Activated CD8-positive, alpha-beta memory T cell treated with anti-CD3 and anti-CD28 coated beads for 1 hour (primary cell): ENCODE measurements around the gene C1orf198.

Source experiments
- DNase-seq, 2 donors: peaks; one replicate each; pipeline ENCODE4 v3.0.0-alpha.2; 2020; ENCODE audit warnings: low read depth in 1 of 2; ENCODE audit errors: extremely low read depth in 1 of 2

C1orf198 gene

DNA sequence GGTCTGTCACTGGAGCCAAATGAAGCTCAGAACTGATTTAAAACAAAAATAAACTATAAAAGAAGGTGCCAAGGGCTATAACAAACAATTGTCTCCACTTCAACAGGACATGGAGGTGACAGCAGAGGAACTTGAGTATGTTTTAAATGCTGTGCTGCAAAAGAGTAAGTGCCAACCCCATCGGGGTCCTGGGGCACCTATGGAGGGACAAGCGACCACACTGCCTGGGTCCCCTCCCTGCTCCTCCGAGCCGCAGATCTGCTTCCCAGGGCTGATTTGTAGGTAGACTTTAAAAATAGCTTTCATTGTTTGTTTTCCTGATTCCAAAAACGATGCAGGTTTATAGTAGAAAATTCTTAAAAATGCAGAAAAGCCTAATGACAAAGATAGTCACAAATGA lies 78.3 kb downstream of the C1orf198 start:
- no peak for DNase-seq

DNA sequence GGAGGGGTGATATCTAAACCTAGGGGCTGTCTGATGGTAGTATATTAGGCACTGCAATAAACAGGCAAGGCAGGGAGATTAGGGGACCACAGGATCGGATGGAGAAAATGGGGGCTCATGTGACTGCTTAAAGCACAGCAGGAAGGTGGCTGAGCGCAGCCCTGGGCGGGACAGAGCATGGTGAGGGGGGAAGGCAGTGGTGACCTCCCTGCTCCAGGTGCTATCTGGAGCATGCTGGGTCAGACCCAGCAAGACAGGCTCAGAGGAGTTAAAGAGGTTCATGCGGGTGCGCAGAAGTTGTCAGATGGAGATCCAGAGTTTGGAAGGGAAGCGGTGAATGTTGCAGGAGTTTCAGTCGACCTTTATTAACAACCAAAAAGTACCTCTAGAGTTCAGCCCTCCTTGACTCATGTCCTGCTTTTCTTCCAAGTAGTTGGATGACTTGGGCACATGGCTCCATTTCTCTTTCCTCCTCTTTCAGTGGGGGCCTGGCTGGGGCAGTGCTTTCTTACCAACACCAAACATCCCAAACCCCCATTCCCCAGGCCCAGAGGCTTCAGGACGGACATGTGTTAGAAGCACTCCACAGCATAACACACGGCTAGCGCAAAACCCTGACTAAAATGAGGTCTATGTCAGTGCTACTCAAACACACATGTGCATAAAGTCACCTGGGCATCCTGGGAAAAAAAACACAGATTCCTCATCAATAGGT lies 79.6 kb downstream of the C1orf198 start:
- no peak for DNase-seq

DNA sequence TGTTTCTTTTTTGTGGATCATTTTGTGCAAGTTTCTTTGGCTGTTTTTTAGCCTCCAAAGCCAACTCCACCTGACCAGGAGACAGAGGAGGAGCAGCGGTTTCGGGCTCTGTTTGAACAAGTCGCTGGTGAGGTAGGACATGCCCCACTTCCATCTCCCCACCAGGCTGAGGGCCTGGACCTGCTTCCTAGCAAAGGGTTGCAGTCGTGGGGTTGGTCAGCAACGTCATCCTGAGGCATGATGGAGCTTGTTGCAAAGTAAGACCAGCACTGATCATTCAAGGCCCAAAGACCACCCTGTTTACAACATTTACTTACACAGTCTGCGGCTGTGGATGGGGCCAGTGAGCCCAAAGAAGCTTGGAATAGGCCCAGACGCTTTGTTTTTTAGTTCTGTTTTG lies 80.8 kb downstream of the C1orf198 start:
- DNase-seq: no peak
